DMS53 (cell line): ENCODE measurements around the gene KRTAP10-11.
"Not testable (repeated sequence)": the region's sequence is repeated elsewhere in the genome, so short reads cannot be mapped to it uniquely, and the experiment has no call there.

Experiments
- DNase-seq: peaks from one replicate; lab custom pipeline; 2025; lab: John Stamatoyannopoulos, UW

Gene KRTAP10-11

GRCh38 chr21:44639331-44639655, 6.9 kb upstream of the KRTAP10-11 start:
- no peak for DNase-seq

- no peak for DNase-seq
These were observed 5.5 kb upstream of the KRTAP10-11 start for GRCh38 chr21:44640761-44641160.

GRCh38 chr21:44643741-44644310, 2.4 kb upstream of the KRTAP10-11 start:
- no peak for DNase-seq

- DNase-seq = no peak
These were observed 1.3 kb upstream of the KRTAP10-11 start for GRCh38 chr21:44644878-44645277.

GRCh38 chr21:44647222-44647552, 973 bp downstream of the KRTAP10-11 start:
- no peak for DNase-seq

GRCh38 chr21:44648557-44649311, 2.5 kb downstream of the KRTAP10-11 start:
- no peak for DNase-seq

DNA sequence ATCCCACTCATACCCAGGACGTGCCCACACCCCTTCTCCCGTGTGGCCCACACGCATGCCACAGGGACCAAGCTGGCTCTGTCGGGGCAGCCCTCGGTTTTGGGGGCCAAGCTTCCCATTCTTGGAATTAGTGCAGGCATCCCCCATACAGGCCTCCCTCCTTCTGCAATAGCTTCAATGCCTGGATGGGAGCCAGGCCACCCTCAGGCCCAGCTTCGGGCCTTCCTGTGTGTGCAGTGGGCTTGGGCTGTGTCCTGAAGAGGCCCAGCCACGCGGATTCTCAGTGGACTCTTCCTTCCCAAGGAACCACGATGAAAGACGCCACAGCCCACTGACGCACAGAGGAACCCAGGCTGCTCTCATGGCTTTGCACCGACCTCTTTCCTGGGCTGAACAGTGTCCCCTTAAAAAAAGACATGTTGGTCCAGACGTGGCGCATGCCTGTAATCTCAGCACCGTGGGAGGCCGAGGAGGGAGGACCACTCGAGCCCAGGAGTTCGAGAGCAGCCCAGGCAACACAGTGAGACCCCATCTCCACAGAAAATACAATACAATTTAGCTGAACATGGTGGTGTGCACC, 3.4 kb downstream of the KRTAP10-11 start:
- no peak for DNase-seq

GRCh38 chr21:44650265-44650972, 4.2 kb downstream of the KRTAP10-11 start:
- no peak for DNase-seq

DNA sequence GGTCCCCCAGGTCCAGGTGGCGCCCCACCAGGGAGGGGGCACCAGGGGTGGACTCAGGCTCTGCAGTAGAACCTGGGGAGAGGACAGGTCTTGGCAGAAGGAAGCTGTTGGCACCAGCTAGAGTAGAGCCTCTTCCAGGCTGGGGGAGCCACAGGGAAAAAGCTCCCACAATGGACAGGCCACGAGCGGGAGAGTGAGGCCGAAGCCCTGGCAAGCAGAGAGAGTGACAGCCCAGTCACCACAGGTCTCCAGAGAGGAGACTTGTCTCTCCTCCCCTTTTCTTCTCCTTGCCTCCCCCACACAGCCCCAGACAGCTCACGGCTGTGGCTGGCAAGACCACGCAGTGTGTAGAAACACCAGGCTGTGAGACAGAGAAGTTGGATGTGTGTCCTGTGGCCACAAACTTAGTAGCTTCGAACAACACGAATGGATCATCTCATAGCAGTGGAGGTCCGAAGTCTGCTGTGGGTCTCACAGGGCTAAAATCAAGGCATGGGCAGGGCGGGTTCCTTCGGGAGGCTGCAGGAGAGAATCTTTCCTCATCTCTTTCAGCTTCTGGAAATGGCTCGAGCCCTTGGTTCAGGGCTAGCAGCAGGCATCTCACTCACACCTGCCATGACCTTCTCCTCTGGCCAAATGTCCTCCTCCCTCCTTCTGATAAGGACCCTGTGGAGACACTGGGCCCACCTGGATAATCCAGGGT, 4.9 kb downstream of the KRTAP10-11 start:
- DNase-seq = no peak

DNA sequence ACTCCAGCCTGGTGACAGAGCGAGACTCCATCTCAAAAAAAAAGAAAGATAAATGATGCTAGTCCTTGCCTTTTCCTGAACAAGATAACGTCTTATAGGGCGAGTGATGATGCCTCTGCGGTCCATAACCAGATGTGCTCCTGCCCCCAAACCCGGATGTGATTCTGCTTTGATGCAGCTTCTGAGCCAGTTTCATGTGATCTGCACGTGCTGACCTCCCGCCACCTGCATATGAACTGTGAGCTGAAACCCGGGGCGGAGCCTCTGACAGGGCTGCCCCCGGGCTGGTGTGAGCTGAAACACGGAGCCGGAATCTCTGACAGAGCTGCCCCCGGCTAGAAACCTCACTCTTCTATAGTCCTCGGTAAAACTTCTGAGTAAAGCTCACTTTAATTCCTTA, 6.9 kb downstream of the KRTAP10-11 start:
- no peak for DNase-seq

DNA sequence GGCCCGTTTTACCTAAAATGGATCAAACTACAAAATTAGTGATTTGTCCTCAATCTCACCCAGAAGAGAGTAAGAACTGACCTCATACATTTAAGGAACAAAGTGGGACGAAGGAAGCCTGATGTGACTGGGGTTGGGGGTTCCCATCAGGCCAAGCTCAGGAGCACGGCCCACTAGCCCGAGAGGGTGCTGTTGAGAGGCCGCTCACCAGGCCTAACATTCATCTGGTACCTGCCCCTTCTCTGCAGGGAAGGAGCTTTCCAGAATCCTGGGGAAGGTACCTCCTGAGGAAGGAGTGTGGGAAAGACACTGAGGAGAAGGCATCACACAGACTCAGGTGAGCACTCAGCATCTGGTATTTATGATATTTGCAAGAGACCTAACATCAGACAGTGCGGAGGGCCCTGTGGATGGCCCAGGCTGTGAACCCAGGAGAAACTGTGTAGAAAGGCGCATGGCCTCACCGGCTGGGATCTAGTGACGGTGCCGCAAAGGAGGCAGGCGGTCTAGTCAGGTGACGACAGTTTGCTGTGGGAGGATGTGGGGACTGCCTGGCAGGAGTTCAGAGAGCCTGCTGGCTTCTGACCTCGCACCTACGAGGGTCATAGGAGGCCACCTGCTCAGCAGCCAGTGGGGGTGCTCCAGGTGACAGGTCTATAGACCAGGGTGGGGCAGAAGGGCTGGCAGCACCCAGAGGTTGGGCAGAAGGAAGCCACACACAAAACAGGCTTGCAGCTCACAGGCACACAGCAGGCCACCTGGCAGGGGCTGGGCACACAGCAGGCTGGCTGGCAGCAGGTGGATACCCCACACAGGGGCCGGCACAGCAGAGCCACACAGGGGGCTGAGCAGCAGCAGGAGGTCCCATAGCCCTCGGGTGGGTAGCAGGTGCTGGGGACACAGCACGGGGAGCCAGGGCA, 7.7 kb downstream of the KRTAP10-11 start:
- no peak for DNase-seq

- DNase-seq = no peak
These were observed 8.5 kb downstream of the KRTAP10-11 start, which contains the start of gene KRTAP12-4 for GRCh38 chr21:44654576-44655175. Gene KRTAP12-4 (minus strand): TSS chr21:44654659. CDS start chr21:44654614, 45 bp downstream.

DNA sequence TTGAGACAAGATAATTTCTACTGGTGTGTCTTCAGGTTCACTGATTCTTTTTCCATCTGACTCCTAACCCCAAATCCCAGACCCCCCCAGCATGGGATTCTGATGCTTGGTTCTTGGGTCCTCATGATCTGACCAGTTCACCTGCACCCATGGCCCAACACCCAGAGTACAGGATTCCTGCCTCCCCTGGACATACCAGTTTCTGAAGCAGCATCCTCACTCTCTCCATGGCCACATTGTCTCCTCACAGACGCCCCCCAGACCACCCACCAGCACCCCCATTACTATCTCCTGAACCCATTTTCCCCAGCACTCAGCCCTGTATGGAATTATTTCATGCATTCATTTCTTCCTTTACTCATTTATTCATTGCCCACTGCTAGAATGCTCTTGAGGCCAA, 10.7 kb downstream of the KRTAP10-11 start:
- DNase-seq = no peak

- DNase-seq = no peak
These were observed 11.7 kb downstream of the KRTAP10-11 start, which contains the start of gene KRTAP12-3 for GRCh38 chr21:44657635-44658540. Gene KRTAP12-3 (plus strand): TSS chr21:44657932. CDS start chr21:44657980, 48 bp downstream.

DNA sequence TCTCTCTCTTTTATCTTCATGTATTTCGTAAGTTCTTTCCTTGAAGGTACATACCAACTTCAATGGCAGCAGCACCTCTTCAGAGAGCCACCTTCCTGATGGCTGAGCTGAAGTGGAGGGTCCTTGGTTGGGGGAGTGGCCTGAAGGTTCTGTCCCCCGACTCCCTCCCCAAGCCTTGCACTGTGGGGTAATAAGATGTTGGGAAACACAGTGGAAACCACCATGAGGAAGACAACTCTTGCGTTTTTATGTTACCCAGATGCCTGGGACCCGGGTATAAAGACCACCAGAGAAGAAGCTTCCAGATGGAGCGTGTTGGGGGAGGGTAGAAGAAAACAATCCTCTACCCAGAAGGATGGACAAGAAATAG, 12.3 kb downstream of the KRTAP10-11 start:
- DNase-seq = no peak

DNA sequence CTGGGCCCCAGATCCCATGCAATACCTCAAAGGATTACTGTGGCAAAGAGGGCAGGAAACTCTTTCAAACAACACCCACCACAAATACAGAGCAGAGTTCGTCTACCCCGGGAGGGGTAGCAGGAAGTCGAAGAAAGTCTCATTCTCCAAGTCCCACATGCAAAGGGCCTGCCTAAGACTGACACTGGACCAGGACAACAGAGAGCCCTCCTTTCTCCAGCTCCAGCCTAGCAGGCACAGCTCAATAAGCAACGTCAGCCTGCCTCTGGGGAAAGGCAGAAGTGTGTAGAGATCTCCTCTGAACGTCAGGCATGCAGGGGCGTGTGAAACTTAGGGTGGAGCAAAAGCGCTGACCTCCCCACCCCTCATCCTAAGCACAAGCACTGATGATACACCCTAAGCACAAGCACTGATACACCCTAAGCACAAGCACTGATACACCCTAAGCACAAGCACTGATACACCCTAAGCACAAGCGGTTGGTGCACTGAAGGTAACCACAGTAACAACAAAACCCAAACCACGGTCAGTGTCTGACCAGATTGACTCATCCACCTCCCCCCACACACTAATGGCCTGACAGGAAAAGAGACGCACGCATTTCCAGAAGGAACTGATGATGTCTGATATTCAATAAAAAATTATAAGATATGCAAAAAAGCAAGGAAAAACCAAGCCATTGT, 12.8 kb downstream of the KRTAP10-11 start:
- no peak for DNase-seq

DNA sequence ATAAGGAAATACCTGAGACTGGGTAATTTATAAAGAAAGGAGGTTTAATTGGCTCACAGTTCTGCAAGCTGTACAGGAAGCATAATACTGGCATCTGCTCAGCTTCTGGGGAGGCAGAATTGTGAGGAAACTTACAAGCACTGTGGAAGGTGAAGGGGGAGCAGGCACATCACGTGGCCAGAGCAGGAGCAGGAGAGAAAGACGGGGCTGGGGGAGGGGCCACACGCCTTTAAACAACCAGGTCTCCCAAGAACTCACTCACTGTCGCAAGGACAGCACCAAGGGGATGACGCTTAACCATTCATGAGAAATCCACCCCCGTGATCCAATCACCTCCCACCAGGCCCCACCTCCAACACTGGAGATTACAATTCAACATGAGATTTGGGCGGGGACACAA, 15.4 kb downstream of the KRTAP10-11 start:
- not testable (repeated sequence) for DNase-seq

DNA sequence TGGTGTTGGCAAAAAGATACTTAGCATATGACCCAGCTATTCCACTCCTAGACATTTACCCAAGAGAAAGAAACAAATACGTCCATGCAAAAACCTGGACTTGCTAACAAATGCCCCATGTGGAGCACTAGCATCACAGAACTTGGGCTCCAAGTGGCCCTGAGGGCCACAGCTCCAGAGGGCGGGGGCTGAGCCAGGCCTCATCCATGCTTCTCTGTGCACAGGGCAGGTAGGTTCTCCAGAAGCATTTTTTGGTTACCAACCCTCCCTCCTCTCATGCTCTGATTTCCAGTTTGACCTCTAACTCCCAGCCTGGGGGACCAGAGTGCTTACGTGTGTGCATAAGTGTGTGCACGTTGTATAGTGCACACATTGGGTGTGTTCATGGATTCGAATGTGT, 18.5 kb downstream of the KRTAP10-11 start:
- no peak for DNase-seq
